ENCODE measurements around the gene CHURC1. TPM values are rescaled to one million over a fixed set of nuclear protein-coding genes. Genes with fewer than 3 reads are reported as not detected.

The CHURC1 gene
- total and polyA plus RNA-seq, 2 of the 13 experiments (the other 11 are each of a cell fraction or from before 2014, with no cell fraction given), result 41.1 to 74.4 TPM

DNA sequence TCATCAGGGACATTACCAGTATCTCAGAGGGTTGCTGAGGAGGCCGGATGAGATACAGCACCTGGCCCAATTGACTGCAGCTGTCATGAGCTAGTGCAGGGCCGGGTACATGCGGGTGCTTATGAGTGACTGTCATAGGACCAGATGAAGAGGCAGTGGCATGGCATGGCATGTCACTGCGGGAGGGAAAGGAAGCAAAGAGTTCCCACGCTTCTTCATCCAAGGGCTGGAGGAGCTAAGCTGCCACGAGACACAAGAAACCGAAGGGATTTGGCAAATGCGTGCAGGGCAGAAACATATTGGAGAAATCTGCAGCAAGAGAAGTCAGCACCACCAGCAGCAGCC, 39.0 kb downstream of the CHURC1 start:
- Histone ChIP-seq H3K27ac (ENCODE audit: extremely low read length, insufficient read depth, low read length) (no peak overlapping the region), H3K9me3 (ENCODE audit: low read length) (no peaks in the 10 kb centered on the region), H3K4me2 (ENCODE audit: low read depth, low read length) (no peak overlapping the region), H3K4me1 (ENCODE audit: insufficient read depth, low read length) (peaks cover 28% of the 10 kb centered on the region), H3K36me3 (replicated peaks in 1 of 2; ENCODE audit: control insufficient read depth in 1 of 2, insufficient read depth in 2 of 2, low read length in 2 of 2) (peaks cover 0 to 5% of the 10 kb centered on the region in 2 experiments; a peak in 2 of 5 replicates), H3K4me3 (replicated peaks in 1 of 3; ENCODE audit: insufficient read depth in 1 of 3, low read depth in 2 of 3, low read length in 3 of 3) (no peak overlapping the region), H2AFZ (ENCODE audit: low read length) (no peak overlapping the region), H3K27me3 (ENCODE audit: control insufficient read depth in 1 of 2, insufficient read depth in 2 of 2, low read length in 2 of 2) (no peaks in the 10 kb centered on the region), H3K79me2 (ENCODE audit: insufficient read depth, low read length) (no peaks in the 10 kb centered on the region), H3K9ac (ENCODE audit: insufficient read depth, low read depth, low read length) (no peak overlapping the region), H4K20me1 (ENCODE audit: insufficient read depth, low read length) (no peaks in the 10 kb centered on the region)
- ChIA-PET CTCF (ENCODE audit: low intra/inter-chr PET ratio, low total read pairs) (no interaction called here), POLR2A (interaction anchor here (1.4 kb wide), 1 partner anchor 11 kb away, joined by 6 read pairs; the partner anchor contains the start of gene GPX2)
- FAIRE-seq (no peak), ATAC-seq (no peak), DNase-seq (ENCODE audit: low spot score) (no peak)
- BruUV-seq (replicated peaks), result no TSS peak
- no peak for TF ChIP-seq ZNF569 (CRISPR knock-in tag; IDR thresholded peaks at IDR 0.05; ENCODE audit: borderline replicate concordance)
- no peak for TF ChIP-seq HDAC1 (CRISPR knock-in tag; IDR thresholded peaks at IDR 0.05)
- TF ChIP-seq ATF1 (CRISPR knock-in tag; IDR thresholded peaks at IDR 0.05), result no peak
- TF ChIP-seq NAIF1 (CRISPR knock-in tag; IDR thresholded peaks at IDR 0.05; ENCODE audit: borderline replicate concordance), result no peak
- TF ChIP-seq, protein P1, sequence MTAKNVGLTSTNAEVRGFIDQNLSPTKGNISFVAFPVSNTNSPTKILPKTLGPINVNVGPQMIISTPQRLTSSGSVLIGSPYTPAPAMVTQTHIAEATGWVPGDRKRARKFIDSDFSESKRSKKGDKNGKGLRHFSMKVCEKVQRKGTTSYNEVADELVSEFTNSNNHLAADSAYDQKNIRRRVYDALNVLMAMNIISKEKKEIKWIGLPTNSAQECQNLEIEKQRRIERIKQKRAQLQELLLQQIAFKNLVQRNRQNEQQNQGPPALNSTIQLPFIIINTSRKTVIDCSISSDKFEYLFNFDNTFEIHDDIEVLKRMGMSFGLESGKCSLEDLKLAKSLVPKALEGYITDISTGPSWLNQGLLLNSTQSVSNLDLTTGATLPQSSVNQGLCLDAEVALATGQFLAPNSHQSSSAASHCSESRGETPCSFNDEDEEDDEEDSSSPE (CRISPR knock-in tag; IDR thresholded peaks at IDR 0.05), result no peak
- TF ChIP-seq RARA (CRISPR knock-in tag; IDR thresholded peaks at IDR 0.05), result no peak
- TF ChIP-seq, protein P2, sequence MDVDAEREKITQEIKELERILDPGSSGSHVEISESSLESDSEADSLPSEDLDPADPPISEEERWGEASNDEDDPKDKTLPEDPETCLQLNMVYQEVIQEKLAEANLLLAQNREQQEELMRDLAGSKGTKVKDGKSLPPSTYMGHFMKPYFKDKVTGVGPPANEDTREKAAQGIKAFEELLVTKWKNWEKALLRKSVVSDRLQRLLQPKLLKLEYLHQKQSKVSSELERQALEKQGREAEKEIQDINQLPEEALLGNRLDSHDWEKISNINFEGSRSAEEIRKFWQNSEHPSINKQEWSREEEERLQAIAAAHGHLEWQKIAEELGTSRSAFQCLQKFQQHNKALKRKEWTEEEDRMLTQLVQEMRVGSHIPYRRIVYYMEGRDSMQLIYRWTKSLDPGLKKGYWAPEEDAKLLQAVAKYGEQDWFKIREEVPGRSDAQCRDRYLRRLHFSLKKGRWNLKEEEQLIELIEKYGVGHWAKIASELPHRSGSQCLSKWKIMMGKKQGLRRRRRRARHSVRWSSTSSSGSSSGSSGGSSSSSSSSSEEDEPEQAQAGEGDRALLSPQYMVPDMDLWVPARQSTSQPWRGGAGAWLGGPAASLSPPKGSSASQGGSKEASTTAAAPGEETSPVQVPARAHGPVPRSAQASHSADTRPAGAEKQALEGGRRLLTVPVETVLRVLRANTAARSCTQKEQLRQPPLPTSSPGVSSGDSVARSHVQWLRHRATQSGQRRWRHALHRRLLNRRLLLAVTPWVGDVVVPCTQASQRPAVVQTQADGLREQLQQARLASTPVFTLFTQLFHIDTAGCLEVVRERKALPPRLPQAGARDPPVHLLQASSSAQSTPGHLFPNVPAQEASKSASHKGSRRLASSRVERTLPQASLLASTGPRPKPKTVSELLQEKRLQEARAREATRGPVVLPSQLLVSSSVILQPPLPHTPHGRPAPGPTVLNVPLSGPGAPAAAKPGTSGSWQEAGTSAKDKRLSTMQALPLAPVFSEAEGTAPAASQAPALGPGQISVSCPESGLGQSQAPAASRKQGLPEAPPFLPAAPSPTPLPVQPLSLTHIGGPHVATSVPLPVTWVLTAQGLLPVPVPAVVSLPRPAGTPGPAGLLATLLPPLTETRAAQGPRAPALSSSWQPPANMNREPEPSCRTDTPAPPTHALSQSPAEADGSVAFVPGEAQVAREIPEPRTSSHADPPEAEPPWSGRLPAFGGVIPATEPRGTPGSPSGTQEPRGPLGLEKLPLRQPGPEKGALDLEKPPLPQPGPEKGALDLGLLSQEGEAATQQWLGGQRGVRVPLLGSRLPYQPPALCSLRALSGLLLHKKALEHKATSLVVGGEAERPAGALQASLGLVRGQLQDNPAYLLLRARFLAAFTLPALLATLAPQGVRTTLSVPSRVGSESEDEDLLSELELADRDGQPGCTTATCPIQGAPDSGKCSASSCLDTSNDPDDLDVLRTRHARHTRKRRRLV (CRISPR knock-in tag; IDR thresholded peaks at IDR 0.05), result no peak
- no peak for TF ChIP-seq MIER2 (CRISPR knock-in tag; IDR thresholded peaks at IDR 0.05)
- no peak for TF ChIP-seq MTF2 (CRISPR knock-in tag; IDR thresholded peaks at IDR 0.05; ENCODE audit: borderline replicate concordance)
- no peak for TF ChIP-seq ZNF891 (CRISPR knock-in tag; IDR thresholded peaks at IDR 0.05)
- 92% methylated on average over 8 of the region's 8 CpGs for WGBS (ENCODE audit: low lambda C conversion rate)
- in situ Hi-C loops (cut with HindIII; ENCODE audit: extremely low pct_ligation_motif_present, low pct_unique_long_range_greater_than_20kb) (no loop called here), intact Hi-C loops (cut with micrococcal nuclease; ENCODE audit: unreplicated experiment) (no loop called here)
